Mesodermal cell (in vitro differentiated cells): ENCODE data around the gene GRB2.

Experiments used
- H3K27ac ChIP-seq: 2 replicates; pipeline ENCODE4 v1.7.0; 2013; ENCODE audit warnings: mild to moderate bottlenecking, low read depth, low read length, moderate library complexity; ENCODE audit not compliant: severe bottlenecking
- H3K36me3 ChIP-seq: 2 replicates; pipeline ENCODE4 v1.7.1; 2013; ENCODE audit warnings: mild to moderate bottlenecking, low read length, moderate library complexity; ENCODE audit not compliant: control insufficient read depth, insufficient read depth
- H3K4me1 ChIP-seq: one replicate; pipeline ENCODE4 v1.7.1; 2013; ENCODE audit warnings: mild to moderate bottlenecking, low read length; ENCODE audit not compliant: insufficient read depth, control insufficient read depth, poor library complexity, severe bottlenecking
- H3K4me3 ChIP-seq: 2 replicates; pipeline ENCODE4 v1.7.0; 2013; ENCODE audit warnings: low read length, control low read depth, mild to moderate bottlenecking; ENCODE audit not compliant: insufficient read depth, poor library complexity, severe bottlenecking; ENCODE audit errors: extremely low read depth
- H3K9me3 ChIP-seq: 2 replicates; pipeline ENCODE4 v1.7.1; 2013; ENCODE audit warnings: mild to moderate bottlenecking, low read length, moderate library complexity; ENCODE audit not compliant: control insufficient read depth
- WGBS, 2 experiments: methylation state at CpG; one replicate each; pipeline ENCODE4 v1.1.5; 2013; ENCODE audit warnings: missing lambda C conversion rate in 2 of 2; ENCODE audit not compliant: insufficient coverage in 2 of 2; 5-methylcytosine and 5-hydroxymethylcytosine counted together

Gene GRB2

GRCh38 chr17:75412455-75413317 is 7.2 kb upstream of the GRB2 start:
- no peak overlapping the region for H3K4me3 ChIP-seq
- no peaks in the 10 kb centered on the region for H3K4me1 ChIP-seq
- no peaks in the 10 kb centered on the region for H3K9me3 ChIP-seq
- no peak overlapping the region for H3K27ac ChIP-seq
- WGBS, 2 experiments: 0 to 1% methylated on average over 5 to 6 of the region's 8 CpGs
- no peaks in the 10 kb centered on the region for H3K36me3 ChIP-seq

DNA sequence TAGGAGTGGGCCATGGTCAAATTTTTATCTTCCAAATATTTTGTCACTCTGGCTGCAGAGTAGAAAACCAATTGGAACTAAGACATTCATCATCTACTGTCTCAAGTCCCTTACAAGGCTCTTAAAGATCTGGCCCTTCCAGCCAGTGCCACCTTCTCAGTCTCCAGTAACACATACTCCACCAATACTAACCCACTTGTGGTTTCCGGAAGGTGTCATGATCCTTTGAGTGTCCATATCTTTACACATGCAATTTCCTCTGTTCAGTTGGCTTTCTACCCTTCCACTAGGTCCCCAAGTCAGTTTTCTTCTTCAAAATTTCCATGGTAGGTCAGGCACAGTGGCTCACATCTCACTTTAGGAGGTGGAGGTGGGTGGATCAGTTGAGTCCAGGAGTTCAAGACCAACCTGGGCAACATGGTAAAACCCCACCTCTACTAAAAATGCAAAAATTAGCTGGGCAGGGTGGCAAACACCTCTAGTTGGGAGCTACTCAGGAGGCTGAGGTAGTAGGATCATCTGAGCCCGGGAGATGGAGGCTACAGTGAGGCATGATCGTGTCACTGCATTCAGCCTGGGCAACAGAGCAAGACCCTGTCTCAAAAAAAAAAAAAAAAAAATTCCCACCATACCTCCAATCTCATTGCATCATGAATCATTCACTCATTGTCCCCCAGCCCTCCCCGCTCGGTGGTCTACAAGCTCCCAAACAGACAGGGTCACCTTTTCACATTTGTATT is 6.0 kb upstream of the GRB2 start:
- Histone ChIP-seq H3K36me3 (no peaks in the 10 kb centered on the region), H3K4me1 (no peaks in the 10 kb centered on the region), H3K27ac (no peak overlapping the region), H3K4me3 (no peak overlapping the region), H3K9me3 (no peaks in the 10 kb centered on the region)
- WGBS, 2 experiments: 92 to 94% methylated on average over 2 to 5 of the region's 5 CpGs

GRCh38 chr17:75410141-75410540 is 4.7 kb upstream of the GRB2 start:
- no peak overlapping the region for H3K4me3 ChIP-seq
- no peak overlapping the region for H3K27ac ChIP-seq
- H3K4me1 ChIP-seq: peaks cover 5% of the 10 kb centered on the region
- H3K9me3 ChIP-seq: no peaks in the 10 kb centered on the region
- H3K36me3 ChIP-seq: no peaks in the 10 kb centered on the region
- 85 to 88% methylated on average over 3 to 4 of the region's 4 CpGs for WGBS, 2 experiments

- Histone ChIP-seq H3K27ac (no peak overlapping the region), H3K4me3 (no peak overlapping the region), H3K4me1 (peaks cover 5% of the 10 kb centered on the region), H3K36me3 (no peaks in the 10 kb centered on the region), H3K9me3 (no peaks in the 10 kb centered on the region)
- 100% methylated on average over 1 of the region's 2 CpGs; no CpG with 5 or more reads in 1 of the 2 experiments for WGBS, 2 experiments
Measured at GRCh38 chr17:75407655-75408352, 2.3 kb upstream of the GRB2 start.

- Histone ChIP-seq H3K4me3 (peak overlapping the region; percentile 99), H3K9me3 (no peaks in the 10 kb centered on the region), H3K4me1 (peaks cover 5% of the 10 kb centered on the region), H3K36me3 (peaks cover 3% of the 10 kb centered on the region), H3K27ac (no peak overlapping the region)
- 86 to 88% methylated on average over 5 to 6 of the region's 9 CpGs for WGBS, 2 experiments
Measured at GRCh38 chr17:75406222-75406615, 741 bp upstream of the GRB2 start.

DNA sequence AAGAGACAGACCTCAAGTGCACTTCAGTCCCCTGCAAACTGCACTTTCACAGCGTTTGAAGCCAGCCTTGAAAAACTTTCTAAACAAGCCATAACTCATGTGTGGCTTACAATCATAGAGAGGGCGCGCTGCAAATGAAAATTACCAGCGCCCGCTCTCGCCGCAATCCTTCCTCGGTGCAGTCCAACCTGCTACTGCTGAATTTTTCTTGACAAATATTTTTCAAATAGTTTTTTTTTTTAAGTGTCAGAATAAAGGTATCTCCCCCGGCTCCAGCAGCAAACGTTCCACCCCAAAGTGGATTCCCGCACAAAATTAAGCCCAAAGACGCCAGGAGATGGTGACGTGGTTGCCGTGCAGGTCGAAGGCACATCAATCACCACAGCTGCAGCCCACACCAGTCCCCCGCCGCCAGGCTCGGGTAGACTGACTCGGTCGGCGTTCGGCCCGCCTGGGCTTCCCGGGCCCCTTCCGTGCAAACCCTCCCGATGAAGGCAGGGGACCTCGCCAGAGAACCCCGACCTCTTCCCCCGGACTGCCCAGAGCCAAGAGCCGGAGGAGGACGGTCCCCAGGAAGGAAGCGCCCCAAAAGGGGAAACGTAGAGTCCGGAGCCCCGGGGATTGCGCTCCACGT is 630 bp downstream of the GRB2 start:
- H3K27ac ChIP-seq: peak overlapping the region; percentile 84
- 0 to 1% methylated on average over 28 to 32 of the region's 37 CpGs for WGBS, 2 experiments
- no peaks in the 10 kb centered on the region for H3K9me3 ChIP-seq
- peaks cover 3% of the 10 kb centered on the region for H3K36me3 ChIP-seq
- H3K4me3 ChIP-seq: peak overlapping the region; percentile 99
- peaks cover 5% of the 10 kb centered on the region for H3K4me1 ChIP-seq

- Histone ChIP-seq H3K27ac (peak overlapping the region; percentile 44), H3K4me3 (peak overlapping the region; percentile 99), H3K36me3 (peaks cover 3% of the 10 kb centered on the region), H3K9me3 (no peaks in the 10 kb centered on the region), H3K4me1 (peaks cover 5% of the 10 kb centered on the region)
- WGBS, 2 experiments: 1% methylated on average over 11 to 13 of the region's 15 CpGs
Measured at GRCh38 chr17:75404223-75404730, 1.2 kb downstream of the GRB2 start.

DNA sequence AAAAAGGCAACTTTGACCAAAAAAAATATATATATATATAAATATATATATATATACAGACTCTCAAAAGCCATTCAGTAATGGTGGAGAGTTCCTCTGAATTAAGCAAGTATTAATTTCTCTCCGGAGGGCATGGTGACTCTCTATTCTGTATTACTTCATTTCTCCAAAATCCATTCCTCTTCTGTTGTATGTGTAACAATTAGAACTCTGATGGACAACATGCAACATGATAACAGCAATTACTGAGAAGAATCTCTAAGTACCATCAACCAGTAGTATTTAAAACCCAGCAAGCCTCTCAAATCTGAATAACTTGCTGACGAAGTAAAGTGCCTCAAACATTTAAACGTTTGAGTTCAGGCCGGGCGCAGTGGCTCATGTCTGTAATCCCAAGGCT is 2.3 kb downstream of the GRB2 start:
- WGBS, 2 experiments: 92 to 98% methylated on average over 4 of the region's 5 CpGs
- H3K36me3 ChIP-seq: peaks cover 3% of the 10 kb centered on the region
- H3K9me3 ChIP-seq: no peaks in the 10 kb centered on the region
- H3K27ac ChIP-seq: no peak overlapping the region
- no peak overlapping the region for H3K4me3 ChIP-seq
- peaks cover 5% of the 10 kb centered on the region for H3K4me1 ChIP-seq

DNA sequence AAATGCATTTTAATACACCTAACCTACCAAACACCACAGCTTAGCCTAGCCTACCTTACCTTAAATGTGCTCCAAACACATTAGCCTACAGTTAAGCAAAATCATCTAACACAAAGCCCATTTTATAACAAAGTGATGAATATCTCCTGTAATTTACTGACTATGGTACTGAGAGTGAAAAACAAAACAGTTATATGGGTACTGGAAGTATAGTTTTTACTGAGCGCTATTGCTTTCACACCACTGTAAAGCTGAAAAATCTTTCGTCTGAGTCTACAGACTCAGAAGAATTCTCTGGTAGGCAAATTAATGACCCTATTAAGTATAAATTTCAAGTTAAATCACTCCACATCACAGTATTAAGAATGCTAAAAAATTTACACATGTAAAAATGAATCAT is 3.5 kb downstream of the GRB2 start:
- Histone ChIP-seq H3K4me1 (peaks cover 5% of the 10 kb centered on the region), H3K36me3 (peaks cover 3% of the 10 kb centered on the region), H3K4me3 (no peak overlapping the region), H3K9me3 (no peaks in the 10 kb centered on the region), H3K27ac (no peak overlapping the region)
- WGBS, 2 experiments: no CpG with 5 or more reads among the region's 2 CpGs

DNA sequence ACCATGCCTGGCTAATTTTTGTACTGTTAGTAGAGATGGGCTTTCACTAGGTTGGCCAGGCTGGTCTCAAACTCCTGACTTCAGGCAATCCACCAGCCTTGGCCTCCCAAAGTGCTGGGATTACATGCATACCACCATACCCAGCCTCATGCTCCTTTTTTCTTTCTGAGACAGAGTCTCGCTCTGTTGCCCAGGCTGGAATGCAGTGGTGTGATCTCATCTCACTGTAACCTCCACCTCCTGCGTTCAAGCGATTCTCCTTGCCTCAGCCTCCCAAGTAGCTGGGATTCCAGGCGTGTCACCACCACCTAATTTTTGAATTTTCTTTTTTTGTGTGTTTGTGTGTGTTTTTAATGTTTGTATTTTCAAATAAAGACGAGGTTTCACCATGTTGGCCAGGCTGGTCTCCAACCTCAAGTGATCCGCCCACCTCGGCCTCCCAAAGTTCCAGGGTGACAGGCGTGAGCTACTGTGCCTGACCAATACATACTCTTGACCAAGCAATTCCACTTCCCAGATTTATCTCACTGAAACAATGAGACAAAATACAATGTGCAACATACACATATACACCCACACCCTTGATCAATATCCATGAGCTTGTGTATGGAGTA is 5.0 kb downstream of the GRB2 start:
- H3K9me3 ChIP-seq: no peaks in the 10 kb centered on the region
- no peak overlapping the region for H3K4me3 ChIP-seq
- H3K4me1 ChIP-seq: peaks cover under 1% of the 10 kb centered on the region
- H3K27ac ChIP-seq: no peak overlapping the region
- 90 to 98% methylated on average over 4 to 5 of the region's 8 CpGs for WGBS, 2 experiments
- peaks cover 3% of the 10 kb centered on the region for H3K36me3 ChIP-seq
